Globus pallidus (tissue), 1 donor: ENCODE measurements around the gene FCRLA.
"Not testable (repeated sequence)": the region's sequence is repeated elsewhere in the genome, so short reads cannot be mapped to it uniquely, and the experiment has no call there.

Experiments
- DNase-seq: peaks from one replicate; pipeline ENCODE4 v3.0.0-alpha.2; 2015; ENCODE audit warnings: low spot score

Gene FCRLA

DNA sequence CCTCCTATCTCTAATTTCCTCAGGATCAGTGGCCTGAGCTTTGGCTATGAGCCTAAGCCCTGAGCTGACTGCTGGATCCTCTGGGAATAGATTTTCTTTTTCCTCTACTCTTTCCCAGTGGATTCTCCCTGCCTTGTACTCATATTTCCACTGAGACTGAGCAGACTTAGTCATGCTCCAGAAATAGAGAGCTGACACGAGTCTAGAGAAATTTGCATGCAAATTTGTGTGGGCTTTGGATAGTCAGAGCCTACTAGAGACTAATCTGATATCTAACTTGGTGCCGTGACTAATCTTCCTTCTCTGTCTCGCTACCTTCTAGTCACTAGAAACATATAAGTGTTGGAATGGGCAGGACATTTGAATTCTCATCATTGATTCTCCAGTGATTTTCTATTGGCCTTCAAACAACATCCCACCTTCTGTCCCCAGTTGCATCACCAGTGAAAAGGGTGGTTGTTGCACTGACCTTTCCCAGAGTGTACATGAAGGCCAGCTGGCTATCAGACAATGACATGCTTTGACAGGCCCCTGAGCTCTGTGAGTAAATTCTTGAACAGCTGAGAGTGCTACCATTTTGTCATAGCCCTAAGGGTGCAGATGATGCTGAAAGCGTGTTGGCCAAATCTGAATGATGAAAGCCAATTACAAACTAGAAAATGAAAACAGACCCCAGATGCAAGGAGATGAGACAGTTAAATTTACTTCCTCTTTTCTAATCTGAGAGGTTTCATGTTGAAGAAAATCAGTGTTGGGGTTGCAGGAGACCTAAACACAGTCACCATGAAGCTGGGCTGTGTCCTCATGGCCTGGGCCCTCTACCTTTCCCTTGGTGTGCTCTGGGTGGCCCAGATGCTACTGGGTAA, at the start of gene FCRLA:
Gene FCRLA, plus strand, starts transcription at position 748 of the 866 bp plus-strand sequence. Its CDS starts 36 bp downstream, at position 784.
- peak; percentile 13 for DNase-seq

DNA sequence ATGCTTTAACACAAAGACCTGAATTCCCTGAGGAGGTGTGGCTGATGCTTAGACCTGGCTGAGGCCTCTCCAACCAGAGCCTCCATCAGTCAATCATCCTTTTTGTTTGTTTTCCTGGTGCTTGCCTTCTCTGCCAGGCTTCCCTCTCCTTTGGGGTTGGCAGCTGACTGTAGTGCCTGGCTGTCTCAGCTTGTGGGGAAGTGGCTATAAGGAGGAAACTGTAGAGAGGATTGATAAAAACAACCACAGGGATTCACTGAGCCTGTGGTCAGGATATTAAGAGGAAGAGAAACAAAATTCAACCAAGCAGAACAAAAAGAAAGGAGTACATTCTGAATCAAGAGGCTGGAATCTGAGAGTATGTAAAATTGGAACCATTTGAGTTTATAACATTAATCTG, 48.5 kb upstream of the FCRLA start:
- DNase-seq: not testable (repeated sequence)

GRCh38 chr1:161661660-161662311, 45.2 kb upstream of the FCRLA start:
- DNase-seq: not testable (repeated sequence)

DNA sequence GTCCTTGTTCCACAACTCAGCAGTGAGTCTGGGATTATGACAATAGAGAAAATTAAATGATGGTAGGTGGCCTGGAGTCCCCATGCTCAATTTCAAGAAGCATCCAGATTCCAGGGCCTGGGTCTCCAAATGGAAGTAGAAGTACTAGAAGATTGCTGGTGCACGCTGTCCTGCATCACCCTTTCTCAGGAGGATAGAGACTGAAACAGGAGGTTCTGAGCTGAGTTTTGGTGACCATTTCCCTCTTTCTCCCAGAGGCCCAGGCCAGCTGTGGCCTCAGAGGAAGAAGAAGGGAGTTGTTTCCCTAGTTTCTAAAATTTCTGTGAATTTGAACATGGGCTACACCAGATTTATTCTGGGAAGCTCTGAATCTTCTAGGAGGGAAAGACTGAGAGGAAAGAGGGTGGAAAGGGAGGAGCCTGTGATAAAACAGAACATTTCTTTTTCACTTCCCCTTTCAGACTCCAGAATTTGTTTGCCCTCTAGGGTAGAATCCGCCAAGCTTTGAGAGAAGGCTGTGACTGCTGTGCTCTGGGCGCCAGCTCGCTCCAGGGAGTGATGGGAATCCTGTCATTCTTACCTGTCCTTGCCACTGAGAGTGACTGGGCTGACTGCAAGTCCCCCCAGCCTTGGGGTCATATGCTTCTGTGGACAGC, 44.2 kb upstream of the FCRLA start, which contains the start of gene FCGR2B:
Gene FCGR2B, plus strand, starts transcription at position 460 of the 656 bp plus-strand sequence. Its CDS starts 99 bp downstream, at position 559.
- not testable (repeated sequence) for DNase-seq

GRCh38 chr1:161663569-161663968, 43.5 kb upstream of the FCRLA start:
- DNase-seq: not testable (repeated sequence)

DNA sequence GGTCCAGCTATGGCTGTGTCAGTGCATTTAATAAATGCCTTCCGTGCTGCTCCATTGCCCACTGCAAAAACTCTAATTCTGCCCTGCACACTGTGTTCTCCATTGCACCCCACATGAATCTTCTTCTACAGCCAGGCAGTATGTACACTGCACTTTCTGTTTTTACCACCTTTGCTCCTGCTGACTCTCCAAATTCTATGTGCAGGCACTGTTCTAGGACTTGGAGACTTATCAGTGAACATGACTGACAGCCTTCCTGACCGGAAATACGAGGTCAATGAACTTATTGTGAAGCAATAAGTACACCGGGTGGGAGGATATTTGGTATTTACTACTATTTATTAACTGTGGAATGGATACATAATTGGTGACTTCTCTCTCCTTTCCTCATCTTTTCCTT, 42.3 kb upstream of the FCRLA start:
- DNase-seq: not testable (repeated sequence)

GRCh38 chr1:161671045-161672020, 35.7 kb upstream of the FCRLA start:
- DNase-seq: not testable (repeated sequence)

- not testable (repeated sequence) for DNase-seq
Measured at GRCh38 chr1:161673437-161673836, 33.6 kb upstream of the FCRLA start.

GRCh38 chr1:161674447-161674846, 32.6 kb upstream of the FCRLA start:
- DNase-seq: not testable (repeated sequence)

DNA sequence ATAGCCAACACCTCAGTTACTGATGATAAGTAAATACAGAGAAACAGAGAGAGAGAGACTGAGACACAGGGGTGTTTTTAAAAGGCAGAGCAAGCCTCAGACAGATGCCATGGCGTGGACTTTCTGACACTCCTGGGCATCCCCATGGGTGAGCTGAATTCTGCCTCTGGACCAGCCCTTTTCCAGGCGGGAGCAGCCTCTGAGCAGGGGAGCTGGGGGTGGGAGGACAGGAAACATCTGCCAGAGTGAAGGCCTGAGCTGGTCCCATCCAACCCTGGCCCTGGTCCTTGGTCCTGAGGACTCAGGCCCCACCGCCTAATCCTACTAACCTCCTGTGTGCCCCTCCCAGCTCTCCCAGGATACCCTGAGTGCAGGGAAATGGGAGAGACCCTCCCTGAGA, 32.1 kb upstream of the FCRLA start:
- DNase-seq: not testable (repeated sequence)

DNA sequence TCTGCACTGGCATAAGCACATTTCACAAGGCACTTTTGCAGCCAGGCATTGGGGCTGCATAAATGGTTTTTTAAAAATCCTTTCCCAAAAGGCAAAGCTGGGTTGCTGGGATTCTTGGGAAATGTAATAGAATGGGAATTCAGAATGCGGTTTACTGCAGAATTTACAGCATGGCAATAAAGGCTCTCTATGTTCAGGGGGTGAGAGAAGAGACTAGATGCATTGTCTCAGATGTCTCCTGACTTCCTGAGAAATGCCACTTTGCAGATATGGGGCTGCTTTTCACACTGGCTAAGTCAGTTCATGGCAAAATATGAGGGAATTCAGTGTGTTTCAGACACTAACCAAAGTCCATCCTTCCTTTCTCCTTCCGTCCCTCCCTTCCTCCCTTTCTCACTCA, 30.6 kb upstream of the FCRLA start:
- peak; percentile 67 for DNase-seq

GRCh38 chr1:161676958-161677689, 29.9 kb upstream of the FCRLA start:
- DNase-seq: no peak

DNA sequence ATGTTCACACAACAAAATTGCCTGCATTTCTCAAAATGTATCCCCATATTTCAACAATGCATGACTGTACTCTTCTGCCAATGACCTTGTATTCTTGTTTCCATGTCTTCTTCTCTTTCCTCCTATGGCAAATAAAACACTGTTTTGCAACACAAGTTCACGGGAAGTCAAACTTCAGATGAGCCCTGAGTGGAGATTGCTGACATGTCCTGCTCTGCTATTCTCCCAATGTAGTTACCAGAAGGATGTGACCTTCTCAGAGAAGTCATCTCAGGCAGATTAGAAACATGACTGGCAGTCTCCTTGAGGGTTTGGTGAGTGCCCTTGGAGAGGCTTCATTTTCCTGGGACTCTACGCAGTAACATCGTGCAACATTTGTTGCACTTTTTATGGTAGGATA, 28.5 kb upstream of the FCRLA start:
- no peak for DNase-seq

- DNase-seq: no peak
Measured at GRCh38 chr1:161681879-161682278, 25.1 kb upstream of the FCRLA start.

- DNase-seq: no peak
Measured at GRCh38 chr1:161688946-161689345, 18.1 kb upstream of the FCRLA start.

- DNase-seq: no peak
Measured at GRCh38 chr1:161691846-161692245, 15.2 kb upstream of the FCRLA start.

- DNase-seq: not testable (repeated sequence)
Measured at GRCh38 chr1:161693020-161693712, 13.9 kb upstream of the FCRLA start.

DNA sequence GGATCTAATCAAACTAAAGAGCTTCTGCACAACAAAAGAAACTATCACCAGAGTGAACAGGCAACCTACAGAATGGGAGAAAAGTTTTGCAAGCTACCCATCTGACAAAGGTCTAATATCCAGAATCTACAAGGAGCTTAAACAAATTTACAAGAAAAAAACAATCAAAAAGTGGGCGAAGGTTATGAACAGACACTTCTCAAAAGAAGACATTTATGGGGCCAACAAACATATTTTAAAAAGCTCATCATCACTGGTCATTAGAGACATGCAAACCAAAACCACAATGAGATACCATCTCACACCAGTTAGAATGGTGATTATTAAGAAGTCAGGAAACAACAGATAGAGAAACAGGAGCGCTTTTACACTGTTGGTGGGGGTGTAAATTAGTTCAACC, 8.7 kb upstream of the FCRLA start:
- DNase-seq: not testable (repeated sequence)

- no peak for DNase-seq
Measured at GRCh38 chr1:161702250-161702649, 4.8 kb upstream of the FCRLA start.

GRCh38 chr1:161705537-161705936, 1.5 kb upstream of the FCRLA start:
- DNase-seq: no peak
